BJ (cell line): ENCODE data around the gene CHPF2. TPM values are rescaled to one million over a fixed set of nuclear protein-coding genes. Genes with fewer than 3 reads are reported as not detected.

ENCODE experiments used
- CTCF ChIA-PET: fragments of 350-600 bp; formaldehyde crosslinking; extraction: SDS; loops from one replicate; lab custom pipeline; 2021; ENCODE audit warnings: antibody characterized with exemption, inconsistent platforms; lab: Yijun Ruan, JAX
- POLR2A ChIA-PET: fragments of 300-600 bp; sonication (Branson Sonifier 250); formaldehyde crosslinking; extraction: SDS; loops from one replicate; lab custom pipeline; 2021; ENCODE audit warnings: antibody characterized with exemption; lab: Charles Lee
- DNase-seq: peaks from one replicate; pipeline ENCODE4 v3.0.0-alpha.2; 2011; ENCODE audit warnings: low read depth
- H3K27me3 ChIP-seq: 2 replicates; pipeline ENCODE4 v1.6.0; 2011; ENCODE audit warnings: low read length; ENCODE audit not compliant: control insufficient read depth, insufficient read depth
- H3K36me3 ChIP-seq: 2 replicates; pipeline ENCODE4 v1.5.1; 2011; ENCODE audit warnings: low read length; ENCODE audit not compliant: control insufficient read depth, insufficient read depth
- H3K4me3 ChIP-seq: 2 replicates; pipeline ENCODE4 v1.5.1; 2011; ENCODE audit warnings: low read depth, mild to moderate bottlenecking, control low read depth, low read length
- polyA plus RNA-seq: library from polyadenylated mRNA; depleted of rRNA; stranded (reverse); fragments of >200 nt; gene quantifications from 2 replicates; pipeline ENCODE4 v1.2.3, GENCODE V29; 2011
- TF ChIP-seq, protein P1 (sequence below): IDR thresholded peaks from 2 replicates; pipeline ENCODE4 v1.5.1; 2011; ENCODE audit warnings: low read depth, mild to moderate bottlenecking, control low read depth, inconsistent platforms, low read length, moderate library complexity; ENCODE audit not compliant: insufficient read depth

The CHPF2 gene
- polyA plus RNA-seq, 1 experiment: 42.6 TPM

DNA sequence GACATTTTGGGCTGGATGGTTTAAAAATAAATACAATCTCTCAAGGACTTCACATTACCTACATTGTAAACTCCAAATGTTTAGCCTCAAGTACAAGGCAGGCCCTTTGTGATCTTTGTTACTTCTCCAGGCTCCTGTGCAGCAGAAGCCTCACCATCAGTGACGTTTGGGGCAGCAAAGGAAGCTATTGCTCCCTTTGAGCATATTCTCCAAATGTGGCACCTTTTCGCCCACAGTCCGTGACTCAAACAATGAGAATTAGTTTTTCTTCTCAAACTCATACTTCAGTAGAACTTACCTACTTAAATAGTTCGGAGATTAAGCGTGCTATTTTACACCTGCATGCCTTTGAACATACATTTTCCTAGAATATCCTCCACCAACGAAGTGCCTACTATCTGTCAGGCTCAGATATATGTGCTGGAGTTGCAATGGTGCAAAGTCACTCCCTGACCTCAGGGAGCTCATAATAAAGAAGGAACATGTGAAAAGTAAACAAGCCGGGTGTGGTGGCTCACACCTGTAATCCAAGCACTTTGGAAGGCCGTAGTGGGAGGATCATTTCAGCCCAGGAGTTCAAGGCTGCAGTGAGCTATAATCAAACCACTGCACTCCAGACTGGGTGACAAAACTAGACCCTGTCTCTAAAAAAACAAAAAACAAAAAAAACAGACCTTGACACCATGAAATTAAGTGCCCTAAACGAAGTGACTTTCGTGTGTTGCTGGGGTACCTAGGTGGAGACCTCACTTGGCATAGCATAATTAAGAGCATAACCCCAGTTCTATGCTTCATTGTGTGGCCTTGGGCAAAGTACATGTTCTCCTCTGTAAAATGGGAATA is 4.0 kb upstream of the CHPF2 start:
- TF ChIP-seq, protein P1, sequence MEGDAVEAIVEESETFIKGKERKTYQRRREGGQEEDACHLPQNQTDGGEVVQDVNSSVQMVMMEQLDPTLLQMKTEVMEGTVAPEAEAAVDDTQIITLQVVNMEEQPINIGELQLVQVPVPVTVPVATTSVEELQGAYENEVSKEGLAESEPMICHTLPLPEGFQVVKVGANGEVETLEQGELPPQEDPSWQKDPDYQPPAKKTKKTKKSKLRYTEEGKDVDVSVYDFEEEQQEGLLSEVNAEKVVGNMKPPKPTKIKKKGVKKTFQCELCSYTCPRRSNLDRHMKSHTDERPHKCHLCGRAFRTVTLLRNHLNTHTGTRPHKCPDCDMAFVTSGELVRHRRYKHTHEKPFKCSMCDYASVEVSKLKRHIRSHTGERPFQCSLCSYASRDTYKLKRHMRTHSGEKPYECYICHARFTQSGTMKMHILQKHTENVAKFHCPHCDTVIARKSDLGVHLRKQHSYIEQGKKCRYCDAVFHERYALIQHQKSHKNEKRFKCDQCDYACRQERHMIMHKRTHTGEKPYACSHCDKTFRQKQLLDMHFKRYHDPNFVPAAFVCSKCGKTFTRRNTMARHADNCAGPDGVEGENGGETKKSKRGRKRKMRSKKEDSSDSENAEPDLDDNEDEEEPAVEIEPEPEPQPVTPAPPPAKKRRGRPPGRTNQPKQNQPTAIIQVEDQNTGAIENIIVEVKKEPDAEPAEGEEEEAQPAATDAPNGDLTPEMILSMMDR: no peak
- Histone ChIP-seq H3K27me3 (no peaks in the 10 kb centered on the region), H3K36me3 (peaks cover 13% of the 10 kb centered on the region), H3K4me3 (peak overlapping the region; percentile 46)
- DNase-seq: no peak
- ChIA-PET CTCF (interaction anchor here (2.7 to 3.3 kb wide), 2 partner anchors 16 to 18 kb away, joined by 6 to 15 read pairs; no protein-coding TSS in a partner anchor), POLR2A (no interaction called here)

DNA sequence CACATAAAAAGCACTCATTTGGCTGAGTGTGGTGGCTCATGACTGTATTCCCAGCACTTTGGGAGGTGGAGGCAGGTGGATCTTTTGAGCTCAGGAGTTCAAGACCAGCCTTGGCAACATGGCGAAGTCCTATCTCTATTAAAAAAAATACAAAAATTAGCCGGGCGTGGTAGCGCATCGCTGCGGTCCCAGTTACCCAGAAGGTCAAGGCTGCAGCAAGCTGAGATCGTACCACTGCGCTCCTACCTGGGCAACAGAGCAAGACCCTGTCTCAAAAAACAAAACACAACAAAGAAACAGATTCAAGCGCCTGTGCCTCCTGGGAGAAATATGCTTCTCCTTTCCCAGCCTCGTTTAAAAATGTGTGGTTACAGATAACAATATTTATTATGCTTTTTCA is 3.0 kb upstream of the CHPF2 start:
- Histone ChIP-seq H3K4me3 (no peak overlapping the region), H3K27me3 (no peaks in the 10 kb centered on the region), H3K36me3 (peaks cover 4% of the 10 kb centered on the region)
- no peak for DNase-seq
- POLR2A ChIA-PET: no interaction called here
- TF ChIP-seq, protein P1: no peak
- CTCF ChIA-PET: interaction anchor here (2.7 to 3.3 kb wide), 2 partner anchors 15 to 17 kb away, joined by 6 to 15 read pairs; no protein-coding TSS in a partner anchor

DNA sequence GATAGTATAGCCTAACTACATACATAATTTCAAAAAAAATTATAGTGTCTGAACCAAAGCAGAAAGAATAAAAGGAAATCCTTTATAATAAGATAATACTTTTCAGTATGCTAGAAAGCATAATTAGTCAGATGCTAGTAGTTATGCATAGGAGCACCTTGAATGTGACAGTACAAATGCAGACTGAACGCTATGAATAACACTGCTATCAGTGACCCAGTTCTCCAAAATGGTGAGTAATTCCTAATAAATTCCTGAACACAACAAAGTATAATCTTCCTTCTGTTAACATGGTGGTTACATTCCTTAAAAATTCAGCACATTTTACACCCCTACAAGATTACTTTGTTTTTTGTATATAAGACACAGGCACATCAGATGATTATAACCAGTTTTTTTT is 1.2 kb upstream of the CHPF2 start:
- ChIA-PET CTCF (interaction anchor here (1.9 kb wide), 1 partner anchor 13 kb away, joined by 7 read pairs; no protein-coding TSS in a partner anchor), POLR2A (no interaction called here)
- no peak overlapping the region for H3K4me3 ChIP-seq
- peaks cover 10% of the 10 kb centered on the region for H3K36me3 ChIP-seq
- no peak for DNase-seq
- TF ChIP-seq, protein P1: no peak
- no peaks in the 10 kb centered on the region for H3K27me3 ChIP-seq

DNA sequence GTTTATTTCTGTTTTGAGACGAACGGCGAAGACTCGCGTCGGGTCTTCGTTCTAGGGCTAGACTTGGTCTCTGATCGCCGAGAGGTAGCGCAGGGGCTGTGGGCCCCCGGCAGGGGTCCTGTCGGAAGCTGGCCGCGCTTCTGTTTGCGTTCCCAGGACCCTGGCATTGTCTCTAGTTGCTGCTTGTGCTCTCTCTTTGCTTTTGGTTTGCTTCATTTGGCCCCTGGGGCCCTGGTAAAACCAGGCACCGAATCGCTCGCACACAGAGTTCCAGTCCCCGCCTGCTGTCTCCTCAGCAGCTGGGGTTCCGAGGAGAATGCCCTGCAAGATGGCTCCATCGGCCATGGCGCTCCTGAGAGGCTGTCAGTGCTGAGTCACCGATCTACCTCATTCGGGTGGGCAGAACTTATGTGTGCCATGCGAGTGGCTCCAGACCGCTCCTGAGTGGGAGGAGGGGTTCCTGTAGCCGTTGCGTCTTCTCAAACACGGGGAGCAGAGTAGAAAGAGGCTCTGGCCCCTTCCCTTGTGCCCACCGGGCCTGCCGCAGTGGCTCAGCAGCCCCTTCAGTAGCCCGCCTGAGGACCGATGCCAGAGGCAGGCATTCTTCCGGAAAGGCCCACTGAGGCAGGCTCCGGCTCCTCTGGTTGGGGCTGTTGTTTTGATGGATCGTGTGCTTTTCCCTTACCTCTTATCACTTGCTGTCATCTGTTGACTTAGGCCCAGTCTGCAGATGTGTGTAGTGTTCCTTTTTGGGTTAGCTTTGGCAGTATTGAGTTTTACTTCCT is 826 bp downstream of the CHPF2 start:
- CTCF ChIA-PET: interaction anchor here (1.1 to 3.5 kb wide), 4 partner anchors 9 to 14 kb away, joined by 5 to 15 read pairs (median 9); no protein-coding TSS in a partner anchor

More for the DNA sequence above, 826 bp downstream of the CHPF2 start:
- Histone ChIP-seq H3K4me3 (peak overlapping the region; percentile 97), H3K36me3 (peaks cover 23% of the 10 kb centered on the region), H3K27me3 (no peaks in the 10 kb centered on the region)
- POLR2A ChIA-PET: no interaction called here
- DNase-seq: peak; percentile 18
- TF ChIP-seq, protein P1: no peak
